IPS-18c (cell line): Measurements from ENCODE around the gene KRTAP1-3.
"Not testable (repeated sequence)": the region's sequence is repeated elsewhere in the genome, so short reads cannot be mapped to it uniquely, and the experiment has no call there.

ENCODE experiments used
- H3K4me3 ChIP-seq: 2 replicates; pipeline ENCODE4 v1.7.0; 2013; ENCODE audit warnings: low read depth, mild to moderate bottlenecking, low read length, moderate library complexity; ENCODE audit not compliant: insufficient read depth
- H3K9me3 ChIP-seq: one replicate; pipeline ENCODE4 v1.6.1; 2013; ENCODE audit warnings: mild to moderate bottlenecking, low read length, moderate library complexity; ENCODE audit not compliant: control insufficient read depth, insufficient read depth

Gene KRTAP1-3

GRCh38 chr17:41018541-41018940 is 16.1 kb downstream of the KRTAP1-3 start:
- Histone ChIP-seq H3K9me3 (no peaks in the 10 kb centered on the region), H3K4me3 (no peak overlapping the region)

DNA sequence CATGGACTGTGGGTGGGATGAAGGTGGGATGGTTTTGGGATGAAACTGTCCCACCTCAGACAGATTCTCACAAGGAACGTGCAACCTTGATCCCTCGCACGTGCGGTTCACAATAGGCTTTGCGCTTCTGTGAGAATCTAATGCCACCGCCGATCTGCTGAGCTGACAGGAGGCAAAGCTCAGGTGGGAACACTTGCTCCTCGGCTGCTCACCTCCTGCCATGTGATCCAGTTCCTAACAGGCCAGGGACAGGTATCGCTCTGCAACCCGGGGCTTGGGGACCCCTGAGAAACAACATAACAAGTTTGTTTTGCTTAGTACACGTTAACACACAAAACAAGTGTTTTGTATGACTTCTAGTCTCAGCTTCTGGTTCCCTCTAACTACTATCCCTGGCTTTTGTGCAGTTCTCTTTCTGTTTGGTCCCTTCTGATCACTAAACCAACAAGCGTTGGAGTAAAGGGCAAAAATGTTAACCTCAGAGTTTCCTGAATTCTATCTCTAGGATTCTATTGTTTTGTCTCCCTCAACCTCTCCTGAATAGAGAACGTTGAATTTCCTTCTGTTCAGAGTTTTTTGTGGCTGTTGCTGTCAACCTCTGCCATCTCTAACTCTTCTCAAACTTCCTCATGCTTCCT is 18.0 kb downstream of the KRTAP1-3 start:
- no peaks in the 10 kb centered on the region for H3K9me3 ChIP-seq
- no peak overlapping the region for H3K4me3 ChIP-seq

- Histone ChIP-seq H3K4me3 (no peak overlapping the region), H3K9me3 (no peaks in the 10 kb centered on the region)
Measured at GRCh38 chr17:41015454-41015853, 19.2 kb downstream of the KRTAP1-3 start.

- Histone ChIP-seq H3K9me3 (no peaks in the 10 kb centered on the region), H3K4me3 (no peak overlapping the region)
Measured at GRCh38 chr17:41013606-41014005, 21.1 kb downstream of the KRTAP1-3 start.

DNA sequence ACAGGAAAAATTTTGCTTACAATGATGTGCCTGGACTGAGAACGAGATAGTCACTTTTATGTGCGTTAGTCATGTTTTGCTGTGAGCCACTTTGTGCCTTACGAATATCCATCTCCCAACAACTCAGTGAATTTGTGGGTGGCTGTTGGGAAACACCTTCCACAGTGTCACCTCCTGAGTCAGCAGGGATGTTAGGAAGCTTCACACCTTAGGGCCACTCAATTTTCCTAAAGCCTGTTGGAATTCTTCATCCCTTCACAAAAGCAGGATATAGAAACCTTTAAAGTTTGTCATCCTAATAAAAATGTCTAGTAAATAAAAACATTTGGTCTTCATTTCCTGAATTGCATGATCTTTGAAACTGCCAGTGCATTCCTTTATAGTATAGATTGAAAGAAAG is 21.5 kb downstream of the KRTAP1-3 start:
- Histone ChIP-seq H3K4me3 (no peak overlapping the region), H3K9me3 (no peaks in the 10 kb centered on the region)

GRCh38 chr17:41012326-41013120 is 22.2 kb downstream of the KRTAP1-3 start:
- Histone ChIP-seq H3K9me3 (no peaks in the 10 kb centered on the region), H3K4me3 (no peak overlapping the region)

- Histone ChIP-seq H3K9me3 (no peaks in the 10 kb centered on the region), H3K4me3 (no peak overlapping the region)
Measured at GRCh38 chr17:41010441-41010840, 24.2 kb downstream of the KRTAP1-3 start.

- Histone ChIP-seq H3K9me3 (no peaks in the 10 kb centered on the region), H3K4me3 (no peak overlapping the region)
Measured at GRCh38 chr17:41009936-41010335, 24.7 kb downstream of the KRTAP1-3 start.

- Histone ChIP-seq H3K4me3 (no peak overlapping the region), H3K9me3 (no peaks in the 10 kb centered on the region)
Measured at GRCh38 chr17:41009301-41009760, 25.3 kb downstream of the KRTAP1-3 start.

- no peaks in the 10 kb centered on the region for H3K9me3 ChIP-seq
- no peak within 1 kb of the TSS for H3K4me3 ChIP-seq
Measured at GRCh38 chr17:41008811-41009210, 25.9 kb downstream of the KRTAP1-3 start, which contains the start of gene KRTAP3-1. Gene KRTAP3-1, minus strand, starts transcription at chr17:41009128. Its CDS starts 54 bp downstream, at chr17:41009074.

GRCh38 chr17:41004397-41004796 is 30.3 kb downstream of the KRTAP1-3 start:
- Histone ChIP-seq H3K4me3 (no peak overlapping the region), H3K9me3 (no peaks in the 10 kb centered on the region)

DNA sequence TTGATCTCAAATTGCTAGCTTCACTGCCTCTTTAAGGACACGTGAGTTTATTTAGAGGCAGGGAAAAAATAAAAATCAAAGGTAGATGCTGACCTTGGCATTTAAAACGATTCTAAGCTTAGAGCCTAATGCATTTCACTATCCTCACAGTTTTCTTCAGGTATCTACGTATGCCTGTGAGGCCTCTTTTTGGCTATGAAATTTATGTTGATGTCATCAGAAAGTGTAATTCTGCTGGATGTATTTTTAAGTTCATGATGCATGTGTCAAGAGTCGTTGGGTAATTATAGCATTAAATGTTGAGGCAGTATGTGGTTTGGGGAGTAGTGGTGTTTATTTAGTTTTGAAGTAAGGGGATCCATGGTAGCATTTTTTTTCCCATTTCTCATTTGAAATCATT is 30.7 kb downstream of the KRTAP1-3 start:
- no peak overlapping the region for H3K4me3 ChIP-seq
- H3K9me3 ChIP-seq = no peaks in the 10 kb centered on the region

DNA sequence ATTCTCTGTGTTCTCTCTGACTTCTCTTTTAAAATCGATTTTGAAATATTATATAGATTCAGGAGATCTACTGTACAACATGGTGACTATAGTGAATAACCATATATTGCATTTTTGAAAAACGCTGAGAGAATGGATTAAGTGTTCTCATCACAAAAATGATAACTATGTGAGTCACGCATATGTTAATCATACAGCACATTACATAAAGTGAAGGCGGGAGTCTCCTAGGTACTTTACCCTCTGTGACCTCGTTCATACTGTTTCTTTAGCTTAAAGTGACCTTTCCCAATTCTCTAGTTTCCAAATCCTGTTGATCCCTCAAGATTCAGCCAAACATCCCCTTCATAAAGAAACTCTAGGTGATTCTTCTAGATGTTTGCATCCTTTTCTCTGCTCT is 31.9 kb downstream of the KRTAP1-3 start:
- no peak overlapping the region for H3K4me3 ChIP-seq
- no peaks in the 10 kb centered on the region for H3K9me3 ChIP-seq

- H3K4me3 ChIP-seq = no peak overlapping the region
- H3K9me3 ChIP-seq = no peaks in the 10 kb centered on the region
Measured at GRCh38 chr17:41001795-41002194, 32.9 kb downstream of the KRTAP1-3 start.

DNA sequence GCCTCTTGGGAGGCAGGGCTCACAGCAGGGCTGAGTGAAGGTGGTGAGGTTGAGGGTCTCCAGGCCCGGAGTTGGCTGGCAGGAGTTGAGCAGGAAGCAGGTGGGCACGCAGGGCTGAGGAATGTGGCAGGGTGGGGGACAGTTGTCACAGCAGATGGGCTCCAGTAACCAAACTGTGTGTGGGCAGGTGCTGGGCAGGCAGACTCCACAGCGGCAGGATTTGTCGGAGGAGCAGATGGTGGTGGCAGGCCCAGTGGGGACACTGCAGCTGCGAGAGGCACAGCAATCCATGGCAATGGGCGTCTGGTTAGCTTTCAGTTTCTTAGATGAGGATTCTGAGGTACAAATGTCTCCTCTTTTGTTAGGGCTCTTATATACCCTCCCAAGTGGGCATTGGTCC is 35.1 kb downstream of the KRTAP1-3 start, which contains the start of gene KRTAP3-2:
TSS of gene KRTAP3-2 (minus strand) at position 344 of the 400 bp plus-strand sequence. CDS start at position 291, 53 bp downstream.
- H3K4me3 ChIP-seq, H3K9me3 ChIP-seq: not testable (repeated sequence)

GRCh38 chr17:40997361-40997760 is 37.3 kb downstream of the KRTAP1-3 start:
- no peak overlapping the region for H3K4me3 ChIP-seq

GRCh38 chr17:40996829-40997228 is 37.8 kb downstream of the KRTAP1-3 start:
- Histone ChIP-seq H3K4me3 (no peak overlapping the region), H3K9me3 (no peaks in the 10 kb centered on the region)

More at GRCh38 chr17:40997361-40997760, 37.3 kb downstream of the KRTAP1-3 start:
- H3K9me3 ChIP-seq = no peaks in the 10 kb centered on the region

DNA sequence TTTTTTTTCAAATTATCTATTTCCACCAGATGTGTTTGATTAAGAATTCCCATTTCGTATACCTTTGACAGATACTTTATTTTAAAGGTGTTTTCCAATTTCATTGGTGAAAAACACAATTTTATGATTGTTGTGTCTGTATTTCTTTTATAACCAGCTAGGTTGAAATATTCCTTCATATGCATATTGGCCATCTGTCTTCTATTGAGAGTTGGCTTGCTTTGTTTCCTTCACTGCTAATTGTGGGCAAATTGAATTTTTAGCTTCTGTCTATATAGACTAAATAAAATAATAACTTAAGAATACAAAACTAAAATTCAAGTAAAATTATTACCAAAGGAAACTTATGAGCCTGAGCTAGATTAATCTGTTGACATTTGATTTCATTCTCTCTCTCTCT is 39.6 kb downstream of the KRTAP1-3 start:
- Histone ChIP-seq H3K9me3 (no peaks in the 10 kb centered on the region), H3K4me3 (no peak overlapping the region)
